Iris pigment epithelial cell (primary cell): ENCODE measurements around the gene APCDD1L.

Experiments used
- DNase-seq: peaks from one replicate; pipeline ENCODE4 v3.0.0-alpha.2; 2011; ENCODE audit warnings: low read depth

The APCDD1L gene

DNA sequence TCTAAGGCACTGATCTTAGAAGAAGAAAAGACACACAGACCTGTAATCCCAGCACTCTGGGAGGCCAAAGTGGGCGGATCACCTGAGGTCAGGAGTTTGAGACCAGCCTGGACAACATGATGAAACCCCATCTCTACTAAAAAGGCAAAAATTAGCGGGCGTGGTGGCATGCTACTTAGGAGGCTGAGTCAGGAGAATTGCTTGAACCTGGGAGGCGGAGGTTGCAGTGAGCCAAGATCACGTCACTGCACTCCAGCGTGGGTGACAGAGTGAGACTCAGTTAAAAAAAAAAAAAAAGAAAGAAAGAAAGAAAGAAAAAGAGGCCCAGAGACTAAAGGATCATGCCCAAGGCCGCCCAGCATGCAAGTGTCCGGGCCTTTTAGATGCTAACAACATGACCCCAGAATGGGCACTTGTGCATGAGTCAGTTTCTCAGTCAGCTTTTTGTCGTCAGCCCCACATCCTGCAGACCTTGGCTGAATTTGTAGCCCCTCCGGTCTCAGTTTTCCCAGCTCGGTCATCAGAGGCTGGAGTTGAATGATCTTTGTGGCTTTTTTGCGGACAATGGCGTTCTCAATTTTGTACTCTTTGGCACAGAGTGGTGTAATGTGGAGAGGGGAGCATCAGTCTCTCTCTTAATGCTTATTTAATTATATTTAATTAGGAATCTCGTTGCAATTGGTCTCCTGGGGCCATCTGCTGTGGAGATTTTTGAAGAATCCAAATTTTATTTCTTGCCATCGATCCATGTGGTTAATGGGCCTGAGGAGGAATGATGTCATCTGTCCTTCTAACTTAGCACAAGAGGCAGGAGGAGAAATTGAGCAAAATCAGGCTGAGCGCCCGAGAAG lies 30.6 kb upstream of the APCDD1L start:
- no peak for DNase-seq

DNA sequence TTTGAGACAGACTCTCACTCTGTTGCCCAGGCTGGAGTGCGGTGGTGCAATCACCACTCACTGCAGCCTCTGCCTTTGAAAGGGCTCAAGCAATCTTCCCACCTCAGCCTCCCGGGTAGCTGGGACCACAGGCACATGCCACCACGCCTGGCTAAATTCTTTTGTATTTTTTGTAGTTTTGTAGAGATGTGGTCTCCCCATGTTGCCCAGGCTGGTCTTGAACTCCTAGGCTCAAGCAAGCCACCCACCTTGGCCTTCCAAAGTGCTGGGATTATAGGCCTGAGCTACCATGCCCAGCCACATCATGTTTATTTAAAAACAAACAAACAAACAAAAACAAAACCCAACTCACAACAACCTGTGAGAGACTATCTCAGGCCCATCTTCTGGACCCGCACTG lies 29.7 kb upstream of the APCDD1L start:
- DNase-seq, result no peak

DNA sequence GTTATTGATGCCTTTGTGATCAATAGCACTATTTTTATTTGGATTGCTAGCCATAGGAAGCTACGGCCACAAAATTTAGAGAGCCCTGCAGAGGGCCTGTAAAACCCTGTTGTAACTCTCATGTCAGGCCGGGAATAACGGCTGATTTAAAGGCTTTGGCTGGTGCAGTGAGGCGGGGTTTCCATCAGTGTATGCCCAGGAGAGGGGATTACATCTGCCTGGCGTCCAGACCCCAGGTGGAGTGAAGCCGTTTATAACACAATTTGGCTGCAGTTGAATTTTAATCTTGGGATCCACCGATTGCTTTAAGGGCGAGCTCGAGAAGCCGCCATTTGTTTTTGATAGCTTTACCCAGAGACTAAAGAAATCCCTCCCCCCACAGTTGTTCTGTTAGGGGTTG lies 29.1 kb upstream of the APCDD1L start:
- DNase-seq, result no peak

DNA sequence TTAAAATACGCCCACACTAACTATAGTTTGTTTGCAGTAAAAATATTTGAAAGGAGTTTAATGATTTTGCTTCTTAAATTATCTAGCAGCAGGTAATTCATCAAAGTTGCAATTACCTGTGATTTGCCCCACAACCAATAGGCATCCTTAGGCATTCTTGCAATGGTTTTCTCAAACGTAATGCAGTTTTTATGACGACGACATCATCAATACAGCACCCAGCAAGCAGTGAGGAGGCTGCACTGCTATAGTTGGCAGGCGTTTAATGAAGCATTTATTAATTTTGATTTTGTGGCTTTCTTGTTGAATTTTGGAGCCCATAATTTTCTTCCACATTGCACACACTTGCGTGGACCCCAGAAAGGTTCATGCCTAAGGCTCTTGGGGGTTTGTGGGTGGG lies 28.1 kb upstream of the APCDD1L start:
- no peak for DNase-seq

DNA sequence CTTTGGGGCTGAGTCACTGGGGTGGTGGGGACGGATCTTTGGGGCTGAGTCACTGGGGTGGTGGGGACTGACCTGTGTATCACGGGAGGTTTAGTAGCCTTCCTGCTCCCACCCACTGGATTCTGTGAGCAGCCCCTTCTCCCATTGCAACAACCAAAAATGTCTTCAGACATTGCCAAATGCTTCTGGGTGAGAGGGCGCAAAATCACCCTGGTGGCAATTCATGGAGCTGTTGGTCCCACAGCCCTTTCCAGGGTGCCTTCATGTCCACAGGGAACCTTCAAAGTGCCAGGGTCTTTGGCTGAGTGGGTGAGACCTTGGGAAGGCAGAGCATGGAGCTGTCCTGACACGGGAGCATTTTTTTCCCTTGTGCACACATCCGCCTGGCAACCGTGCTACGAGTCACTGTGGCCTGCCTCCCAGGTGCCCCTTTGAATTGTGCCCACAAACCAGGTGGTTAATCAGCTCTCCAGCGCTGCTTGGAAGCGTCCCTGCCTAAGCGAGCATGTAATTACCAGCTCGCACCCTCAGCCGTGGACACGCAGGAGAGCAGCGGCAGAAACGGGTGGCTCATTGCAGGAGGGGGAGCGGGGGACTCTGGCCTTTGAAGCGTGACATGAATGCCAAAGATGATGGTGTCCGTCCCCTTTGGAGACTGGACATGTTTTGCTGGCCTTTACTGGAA lies 27.4 kb upstream of the APCDD1L start:
- no peak for DNase-seq

DNA sequence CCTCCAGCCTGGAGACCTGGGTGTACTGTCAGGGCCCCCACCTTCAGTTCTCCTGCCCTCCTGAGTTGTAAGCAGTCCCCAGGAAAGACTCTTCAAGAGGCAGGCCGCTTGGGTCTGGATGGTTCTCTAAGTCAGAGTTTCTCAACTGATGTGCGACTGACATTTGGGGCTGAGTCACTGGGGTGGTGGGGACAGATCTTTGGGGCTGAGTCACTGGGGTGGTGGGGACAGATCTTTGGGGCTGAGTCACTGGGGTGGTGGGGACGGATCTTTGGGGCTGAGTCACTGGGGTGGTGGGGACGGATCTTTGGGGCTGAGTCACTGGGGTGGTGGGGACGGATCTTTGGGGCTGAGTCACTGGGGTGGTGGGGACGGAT lies 26.8 kb upstream of the APCDD1L start:
- DNase-seq, result peak; percentile 47

DNA sequence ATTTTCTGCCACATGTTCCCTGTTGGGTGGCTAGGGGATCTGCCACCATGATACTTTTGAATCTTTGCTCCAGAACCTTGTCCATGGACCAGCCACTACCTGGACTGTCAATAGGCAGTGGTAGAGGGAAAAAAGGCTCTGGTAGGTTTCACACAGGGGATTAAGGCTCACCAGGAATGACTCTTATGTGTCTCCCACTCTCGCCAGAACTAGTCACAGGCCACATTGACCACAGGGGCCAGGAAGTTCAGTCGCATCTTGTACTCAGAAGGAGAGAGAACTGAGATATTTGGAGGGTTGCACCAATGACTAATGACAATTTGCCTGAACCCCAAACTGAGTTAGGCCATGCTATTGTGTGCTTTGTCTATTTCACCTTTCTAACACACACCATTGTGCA lies 23.6 kb upstream of the APCDD1L start:
- peak; percentile 69 for DNase-seq

DNA sequence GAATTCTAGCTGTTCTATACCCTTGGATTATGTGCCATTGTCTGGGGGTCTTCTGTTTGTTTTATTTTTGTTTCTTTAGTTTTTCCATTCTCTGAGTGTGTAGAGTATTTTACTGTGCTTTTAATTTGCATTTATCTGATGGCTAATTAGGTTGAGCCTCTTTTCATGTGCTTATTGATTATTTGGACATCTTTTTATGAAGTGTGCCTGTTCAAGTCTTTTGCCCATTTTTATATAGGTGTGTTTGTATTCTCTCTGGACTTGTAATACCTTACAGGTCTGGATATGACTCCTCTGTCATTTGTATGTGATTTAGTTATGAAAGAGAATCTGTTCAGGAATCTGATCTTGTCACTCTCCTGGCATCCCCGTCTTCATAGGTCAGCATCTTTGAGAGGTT lies 22.6 kb upstream of the APCDD1L start:
- no peak for DNase-seq

DNA sequence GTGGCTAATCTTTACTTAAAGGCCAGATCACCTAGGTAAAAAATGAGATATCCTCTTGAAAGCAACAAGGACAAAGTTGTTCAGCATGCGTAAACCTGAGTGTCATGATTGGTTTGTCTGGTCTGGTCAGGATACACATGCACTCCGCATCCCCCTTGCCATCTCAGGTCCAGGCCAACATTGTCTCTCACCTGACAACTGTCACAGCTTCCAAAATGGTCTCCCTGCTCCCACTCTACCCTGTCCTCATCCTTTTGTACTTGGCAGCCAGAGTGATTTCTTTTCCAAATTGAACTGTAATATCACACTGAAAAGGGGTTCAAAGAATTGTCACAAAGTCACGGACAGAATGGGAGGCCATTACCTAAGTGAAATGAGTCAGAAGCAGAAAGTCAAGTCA lies 21.1 kb upstream of the APCDD1L start:
- no peak for DNase-seq

DNA sequence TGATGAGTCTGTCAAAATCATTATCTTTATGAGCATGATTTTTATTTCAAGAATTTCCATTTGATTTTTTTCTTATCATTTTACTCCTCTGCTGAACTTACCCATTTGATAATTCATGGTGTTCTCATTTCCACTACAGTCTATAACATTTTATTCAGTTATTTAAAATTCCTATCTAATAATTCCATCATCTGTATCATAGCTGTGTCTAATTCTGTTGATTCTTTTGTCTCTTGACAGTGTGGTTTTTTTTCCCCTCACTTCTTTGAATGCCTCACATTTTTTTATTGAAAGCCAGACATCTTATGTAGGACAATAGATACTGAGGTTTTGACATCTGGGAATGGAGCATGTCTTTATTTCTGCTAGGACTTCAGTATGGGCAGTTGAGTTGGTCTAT lies 16.5 kb upstream of the APCDD1L start:
- DNase-seq, result no peak

DNA sequence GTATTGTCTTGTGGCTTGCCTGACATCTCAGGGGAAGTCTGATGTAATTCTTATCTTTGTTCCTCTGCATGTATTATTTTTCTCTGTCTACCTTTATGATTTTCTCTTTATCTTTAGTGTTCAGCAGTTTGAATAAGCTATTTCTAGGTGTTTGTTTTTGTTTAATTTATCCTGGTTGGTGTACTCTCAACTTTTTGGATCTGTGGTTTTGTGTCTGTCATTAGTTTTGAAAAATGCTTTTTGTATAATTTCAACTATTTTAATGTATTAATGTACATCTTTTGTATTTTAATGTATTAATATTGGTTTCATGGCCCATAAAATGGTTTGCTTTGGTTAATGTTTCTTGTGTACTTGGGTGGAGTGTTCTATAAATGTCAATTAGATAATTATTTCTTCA lies 15.9 kb upstream of the APCDD1L start:
- DNase-seq, result no peak

DNA sequence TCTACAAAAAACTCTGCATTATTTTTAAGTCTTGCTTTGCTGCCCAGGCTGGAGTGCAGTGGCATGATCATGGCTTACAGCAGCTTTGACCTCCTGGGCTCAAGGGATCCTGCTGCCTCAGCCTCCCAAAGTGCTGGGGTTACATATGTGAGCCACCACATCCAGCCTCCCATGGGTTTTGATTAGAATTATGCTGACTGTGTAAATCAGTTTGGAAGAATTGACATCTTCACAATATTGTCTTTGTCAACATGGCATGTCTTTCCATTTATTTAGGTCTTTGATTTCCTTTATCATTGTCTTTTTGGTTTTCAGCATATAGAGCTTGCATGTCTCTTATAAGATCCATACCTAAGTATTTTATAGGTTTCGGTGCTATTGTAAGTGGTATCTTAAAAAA lies 13.2 kb upstream of the APCDD1L start:
- DNase-seq, result no peak

DNA sequence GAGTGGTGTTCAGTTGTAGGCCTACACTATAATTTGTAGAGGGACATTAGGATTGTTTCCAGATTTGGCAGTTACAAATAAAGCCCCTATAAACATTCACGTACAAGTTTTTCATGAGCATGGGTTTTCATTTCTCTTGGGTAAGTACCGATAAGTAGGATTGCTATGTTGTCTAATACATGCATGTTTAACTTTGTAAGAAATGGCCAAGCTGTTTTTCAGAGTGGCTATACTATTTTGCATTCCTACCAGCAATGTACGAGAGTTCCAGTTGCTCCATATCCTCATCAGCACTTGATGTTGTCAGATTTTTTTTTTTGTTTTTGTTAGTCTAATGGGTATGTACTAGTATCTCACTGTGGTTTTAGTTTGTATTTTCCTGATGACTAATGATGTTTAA lies 11.2 kb upstream of the APCDD1L start:
- DNase-seq, result no peak

DNA sequence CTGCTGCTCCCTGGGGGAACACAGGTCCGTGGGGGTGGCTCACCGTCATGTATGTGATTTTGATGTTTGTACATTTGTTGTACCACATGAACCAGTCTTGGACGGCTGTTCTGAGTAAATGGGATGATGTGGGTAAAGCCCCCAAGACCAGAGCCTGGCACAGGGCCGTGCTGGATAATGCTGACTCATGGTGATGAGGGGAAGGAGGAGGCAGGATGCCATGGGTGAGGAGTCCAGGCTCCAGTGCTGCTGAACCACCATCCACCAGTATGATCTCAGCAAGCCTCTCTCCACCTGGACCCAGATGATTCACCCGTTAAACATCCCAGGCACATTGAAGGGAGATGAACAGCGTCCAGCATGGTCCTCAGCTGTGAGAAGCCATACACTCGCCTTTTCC lies 9.6 kb upstream of the APCDD1L start:
- DNase-seq, result peak; percentile 87

DNA sequence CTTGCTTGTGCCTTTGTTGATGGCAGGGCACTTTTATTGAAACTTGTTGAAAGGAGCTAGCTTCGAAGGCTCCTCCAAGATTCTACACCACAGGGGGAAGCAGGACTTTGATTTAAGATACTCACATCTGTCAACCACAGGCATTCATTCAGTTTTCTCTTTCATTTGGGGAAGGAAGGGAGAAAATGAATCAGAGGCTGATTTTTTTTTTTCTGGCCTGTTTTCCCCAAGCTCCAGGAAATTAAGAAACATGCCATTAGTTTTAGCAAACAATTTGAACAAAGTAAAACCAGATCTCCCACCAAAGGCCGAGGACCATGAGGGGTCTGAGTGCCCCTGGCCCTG lies 8.7 kb upstream of the APCDD1L start:
- DNase-seq, result peak; percentile 75

DNA sequence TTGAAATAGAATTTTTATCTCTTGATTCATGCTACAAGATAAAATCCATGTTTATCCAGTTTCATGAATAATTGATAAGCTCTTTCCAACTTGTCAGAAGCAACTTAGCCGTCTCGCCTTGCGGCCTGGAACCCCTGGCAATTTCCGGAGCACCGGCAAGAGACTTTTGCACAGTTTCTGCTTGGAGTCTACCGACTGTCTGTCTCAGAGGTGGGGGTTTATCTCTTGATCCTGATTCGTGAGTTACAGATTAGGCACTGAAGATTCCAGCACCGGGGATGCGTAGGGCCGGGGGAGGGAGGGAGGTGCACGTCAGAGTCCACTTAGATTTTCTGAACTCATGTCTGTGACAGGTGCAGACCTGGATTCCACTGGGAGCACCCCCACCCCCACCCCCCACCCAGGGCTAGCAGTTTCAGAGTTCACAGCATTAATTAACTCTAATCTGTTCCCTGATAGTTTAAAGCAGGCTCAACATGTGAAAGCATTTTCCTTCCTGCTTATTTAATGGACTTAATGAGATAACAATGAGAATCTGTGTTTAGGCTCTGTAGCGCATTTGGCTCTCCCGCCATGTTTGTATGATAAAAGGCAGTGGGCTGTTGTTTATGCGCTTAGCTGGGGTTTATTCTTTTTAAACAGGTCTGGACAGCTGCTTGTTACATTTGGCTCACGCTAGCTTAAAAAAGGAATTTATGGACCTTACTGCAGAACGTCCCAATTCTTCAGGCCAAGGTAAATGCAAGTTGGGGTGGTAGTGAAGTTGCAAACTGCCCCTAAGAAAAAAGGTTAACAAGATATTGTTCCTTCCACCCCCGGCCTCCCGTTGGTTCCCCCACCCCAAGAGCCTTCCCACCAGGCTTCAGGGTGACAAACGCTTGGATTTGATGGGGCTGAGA lies 8.1 kb upstream of the APCDD1L start:
- DNase-seq, result peak; percentile 35

DNA sequence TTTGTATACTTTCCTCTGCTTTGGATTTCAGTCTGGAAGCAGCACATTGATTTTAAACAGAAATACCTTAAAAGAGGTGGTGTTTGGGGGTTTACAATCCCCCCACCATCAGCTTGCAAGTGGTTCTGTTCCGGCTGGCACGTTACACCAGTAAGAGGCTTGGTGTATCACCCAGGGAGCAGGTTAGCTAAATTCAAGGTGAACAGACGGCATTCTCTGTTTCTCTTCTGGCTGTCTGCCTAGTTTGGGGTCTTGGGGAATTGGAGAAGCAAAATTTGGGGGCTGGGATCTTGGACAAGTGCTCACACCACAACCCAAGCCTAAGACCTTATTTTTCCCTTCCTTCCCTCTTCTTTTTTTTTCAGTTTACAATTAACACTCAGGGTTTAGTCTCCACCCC lies 7.5 kb upstream of the APCDD1L start:
- DNase-seq, result no peak

DNA sequence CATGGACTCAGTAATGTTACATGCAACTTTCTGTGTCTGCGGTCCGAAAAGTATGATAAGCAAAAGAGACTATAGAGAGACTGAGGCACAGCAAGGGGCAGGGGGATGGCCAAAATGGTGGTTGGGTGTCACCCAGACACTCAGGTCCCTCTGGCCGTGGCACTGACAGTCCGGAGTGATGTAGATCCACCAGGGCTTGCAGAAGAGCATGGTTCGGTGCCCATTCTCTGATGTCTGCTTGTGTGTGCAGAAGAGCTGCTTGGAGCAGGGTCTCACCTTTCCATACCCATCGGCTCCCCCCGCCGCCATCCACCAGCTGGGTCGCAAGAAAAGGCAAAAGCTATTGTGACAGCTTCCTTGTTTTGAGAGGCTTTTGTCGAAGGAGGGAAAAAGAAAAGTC lies 6.6 kb upstream of the APCDD1L start:
- no peak for DNase-seq

DNA sequence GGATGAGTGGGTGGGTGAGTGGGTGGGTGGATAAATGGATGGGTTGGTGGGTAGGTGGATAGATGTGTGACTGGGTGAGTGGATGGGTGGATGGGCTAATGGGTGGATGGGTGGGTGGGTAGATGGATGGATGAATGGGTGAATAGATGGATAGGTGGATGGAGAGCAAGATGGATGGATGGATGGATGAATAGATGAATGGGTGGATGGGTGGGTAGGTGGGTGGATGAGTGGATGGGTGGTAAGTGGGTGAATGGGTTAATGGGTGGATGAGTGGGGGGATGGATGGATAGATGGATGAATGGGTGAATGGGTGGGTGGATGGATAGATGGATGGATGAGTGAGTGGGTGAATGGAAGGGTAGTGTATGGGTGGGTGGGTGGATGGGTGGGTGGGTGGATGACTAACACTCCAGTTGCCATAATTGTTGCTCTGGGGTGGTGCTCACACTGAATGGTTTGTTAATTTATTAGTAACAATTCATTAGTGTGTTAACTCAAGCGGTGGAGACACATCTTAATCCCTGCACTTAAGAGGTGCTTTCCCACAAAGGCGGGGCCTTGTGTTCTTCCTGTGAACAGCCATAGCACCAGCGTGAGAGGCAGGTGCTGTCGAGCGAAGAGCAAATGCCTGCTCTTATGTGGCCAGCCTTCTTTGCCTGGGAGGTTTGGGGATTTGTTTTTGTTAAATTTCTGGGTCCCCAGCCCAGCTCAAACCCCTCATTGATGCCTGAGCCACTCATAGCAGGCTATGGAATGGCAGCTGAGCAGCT lies 4.9 kb upstream of the APCDD1L start:
- DNase-seq, result no peak

DNA sequence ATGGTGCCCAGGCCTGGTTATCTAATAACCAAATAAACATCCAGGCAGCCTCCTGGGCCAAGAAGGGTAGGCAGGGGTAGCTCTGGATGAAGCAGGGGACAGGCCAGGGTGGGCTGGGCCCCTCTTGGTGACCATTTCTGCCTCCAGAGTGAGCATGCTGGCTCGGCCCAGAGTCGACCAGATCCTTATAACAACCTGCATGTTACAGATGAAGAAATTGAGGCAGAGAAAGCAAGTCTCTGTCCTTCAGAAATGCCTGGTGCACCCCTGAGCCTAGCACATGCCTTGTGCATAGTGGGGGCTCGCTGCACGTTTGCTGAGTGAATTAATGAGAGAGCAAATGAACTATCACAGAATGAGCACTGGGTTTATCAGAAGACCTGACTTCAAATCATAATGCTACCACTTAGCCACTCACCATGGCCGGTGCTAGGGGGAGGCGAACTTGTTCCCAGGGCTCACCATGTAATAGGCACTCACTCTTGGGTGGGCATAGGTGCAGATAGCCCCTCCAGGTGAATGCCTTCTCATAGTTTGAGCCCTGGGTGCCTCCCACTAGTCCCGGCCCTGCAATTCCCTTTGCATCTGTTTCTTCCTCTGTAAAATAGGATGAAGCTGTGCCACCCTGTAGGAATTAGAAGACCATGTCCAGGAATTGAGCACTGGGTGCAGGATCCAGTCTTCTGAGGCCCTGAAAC lies 3.8 kb upstream of the APCDD1L start:
- DNase-seq, result no peak

DNA sequence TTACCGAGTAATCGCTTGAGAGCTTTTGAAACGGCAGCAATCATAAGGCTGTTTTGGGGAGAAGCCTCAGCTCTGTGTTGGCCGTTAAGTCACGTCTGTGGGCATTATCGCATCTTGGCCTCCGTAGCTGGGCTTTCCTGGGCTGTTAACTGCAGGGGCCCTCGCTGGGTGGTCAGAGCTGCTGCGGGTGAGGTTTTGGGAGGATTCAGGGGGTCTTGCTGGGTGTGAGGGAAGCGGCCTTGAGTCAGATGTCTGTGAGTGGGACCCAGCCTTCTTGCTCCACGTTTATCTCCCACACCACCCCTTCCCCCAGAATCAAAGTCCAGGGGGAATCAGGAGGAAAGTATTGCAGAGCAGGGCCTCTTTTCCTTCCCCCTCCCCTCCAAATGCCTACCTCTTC lies 3.2 kb upstream of the APCDD1L start:
- no peak for DNase-seq
